Suprapubic skin (tissue), 3 donors: ENCODE measurements around the gene NADSYN1.
"Not testable (repeated sequence)": the region's sequence is repeated elsewhere in the genome, so short reads cannot be mapped to it uniquely, and the experiment has no call there.

Experiments
- CTCF ChIP-seq, 2 donors: fragments of 200-600 bp in 1 of 2; fragments of 450-650 bp in 1 of 2; sonication (generic) in 1 of 2; IDR thresholded peaks; one replicate each; pipeline ENCODE4 v1.5.1; 2016 to 2019; ENCODE audit warnings: antibody characterized with exemption in 2 of 2, mild to moderate bottlenecking in 1 of 2, moderate library complexity in 1 of 2
- EP300 ChIP-seq: sonication (generic); formaldehyde crosslinking; IDR thresholded peaks from one replicate; pipeline ENCODE4 v1.6.1; 2017; ENCODE audit warnings: antibody characterized with exemption

- not testable (repeated sequence) for TF ChIP-seq CTCF (IDR thresholded peaks at IDR 0.05); EP300
Measured at GRCh38 chr11:71540521-71541304, 87.7 kb downstream of the NADSYN1 start.
